ENCODE results near the gene SLC35F4.

GRCh38 chr14:57847706-57848105, 18.2 kb downstream of the SLC35F4 start:
- TF ChIP-seq CTCF (IDR thresholded peaks at IDR 0.05; ENCODE audit: poor library complexity) (no peak), EZH2 (IDR thresholded peaks at IDR 0.05; ENCODE audit: borderline replicate concordance) (no peak)
